K562 (cell line): ENCODE data around the gene SGMS1. TPM values are rescaled to one million over a fixed set of nuclear protein-coding genes. Genes with fewer than 3 reads are reported as not detected.

Experiments
- ATAC-seq: fragments of 200-7000 bp; cut with Tn5 transposase; 3 replicates; pipeline ENCODE4 v1.9.1; 2020; ENCODE audit warnings: moderate library complexity
- BruUV-seq: library from RNA; stranded (reverse); fragments of 400-500 nt; replicated peaks from 2 replicates; lab custom pipeline; 2021; lab: Mats Ljungman, UMichigan
- CTCF ChIA-PET: fragments of 300-600 bp; formaldehyde crosslinking; extraction: SDS; loops from one replicate; lab custom pipeline; 2021; ENCODE audit warnings: low intra/inter-chr PET ratio; lab: Yijun Ruan, JAX
- POLR2A ChIA-PET: fragments of 300-600, 350-650 bp; sonication (Branson Sonifier 250); formaldehyde crosslinking; extraction: SDS; loops from one replicate; lab custom pipeline; 2021; ENCODE audit warnings: antibody characterized with exemption, inconsistent platforms; lab: Yijun Ruan, JAX
- DNase-seq, 4 experiments: peaks; one replicate each; pipeline versions ENCODE4 v3.0.0 to v3.0.0-alpha.2; 2011 to 2018; ENCODE audit warnings: low spot score in 3 of 4, mixed read lengths in 3 of 4; ENCODE audit errors: extremely low read depth in 1 of 4
- FAIRE-seq: peaks from 2 replicates; lab custom pipeline; 2011; peaks lifted over from hg19 to GRCh38; lab: Jason Lieb, UNC
- H2AFZ ChIP-seq: 2 replicates; pipeline ENCODE4 v1.6.0; 2011; ENCODE audit warnings: low read depth, low read length, control low read depth, inconsistent platforms
- H3K27ac ChIP-seq: fragments of 200-600 bp; 3 replicates; pipeline ENCODE4 v1.8.0; 2011; ENCODE audit warnings: low read depth, mild to moderate bottlenecking, control low read depth, inconsistent platforms, low read length, moderate library complexity, mixed read lengths; ENCODE audit errors: extremely low read depth
- H3K27me3 ChIP-seq, 2 experiments: fragments of 300-600 bp in 1 of 2; 2 replicates in 1 of 2; 3 replicates in 1 of 2; pipeline versions ENCODE4 v1.6.0 to v1.8.0; 2011; ENCODE audit warnings: inconsistent platforms in 2 of 2, low read length in 2 of 2, mild to moderate bottlenecking in 1 of 2, mixed read lengths in 1 of 2, moderate library complexity in 1 of 2; ENCODE audit not compliant: control insufficient read depth in 2 of 2, insufficient read depth in 2 of 2
- H3K36me3 ChIP-seq: fragments of 300-600 bp; 3 replicates; pipeline ENCODE4 v1.8.0; 2011; ENCODE audit warnings: mild to moderate bottlenecking, low read length, inconsistent platforms; ENCODE audit not compliant: control insufficient read depth, insufficient read depth
- H3K4me1 ChIP-seq, 2 experiments: fragments of 200-600 bp in 1 of 2; replicated peaks in 1 of 2; 2 replicates in 1 of 2; 3 replicates in 1 of 2; pipeline versions ENCODE4 v1.5.1 to v1.8.0; 2011; ENCODE audit warnings: inconsistent platforms in 2 of 2, low read length in 2 of 2, mild to moderate bottlenecking in 1 of 2, mixed read lengths in 1 of 2, moderate library complexity in 1 of 2; ENCODE audit not compliant: control insufficient read depth in 2 of 2, insufficient read depth in 2 of 2
- H3K4me2 ChIP-seq: 2 replicates; pipeline ENCODE4 v1.6.1; 2011; ENCODE audit warnings: low read length, control low read depth, inconsistent platforms, mixed read lengths; ENCODE audit not compliant: insufficient read depth
- H3K4me3 ChIP-seq: fragments of 200-600 bp; sonication (generic), shearing (Covaris generic); 2 replicates; pipeline ENCODE4 v1.5.1; 2016; ENCODE audit warnings: control low read depth, inconsistent platforms
- H3K79me2 ChIP-seq: fragments of 200-600 bp; 3 replicates; pipeline ENCODE4 v1.8.0; 2011; ENCODE audit warnings: low read length, inconsistent platforms; ENCODE audit not compliant: control insufficient read depth, insufficient read depth
- H3K9ac ChIP-seq, 2 experiments: 2 replicates each; pipeline versions ENCODE4 v1.6.0 to v1.6.1; 2011; ENCODE audit warnings: low read depth in 2 of 2, low read length in 2 of 2, control low read depth in 1 of 2, inconsistent platforms in 1 of 2, mild to moderate bottlenecking in 1 of 2, mixed read lengths in 1 of 2; ENCODE audit not compliant: insufficient read depth in 1 of 2
- H3K9me1 ChIP-seq: one replicate; pipeline ENCODE4 v1.6.0; 2011; ENCODE audit warnings: inconsistent platforms, mild to moderate bottlenecking, low read length, moderate library complexity; ENCODE audit not compliant: control insufficient read depth, insufficient read depth
- H3K9me3 ChIP-seq: replicated peaks from 2 replicates; pipeline ENCODE4 v1.5.1; 2011; ENCODE audit warnings: low read depth, low read length, inconsistent platforms; ENCODE audit not compliant: control insufficient read depth, insufficient read depth
- H4K20me1 ChIP-seq: replicated peaks from 2 replicates; pipeline ENCODE4 v1.6.1; 2011; ENCODE audit warnings: low read length, inconsistent platforms, mixed read lengths; ENCODE audit not compliant: control insufficient read depth, insufficient read depth
- ATF6 ChIP-seq: sonication (generic); formaldehyde crosslinking; IDR thresholded peaks from 2 replicates; pipeline ENCODE4 v1.4.0; 2020; ENCODE audit warnings: mild to moderate bottlenecking, missing genetic modification reagents
- CC2D1A ChIP-seq: fragments of 450-650 bp; IDR thresholded peaks from 2 replicates; pipeline ENCODE4 v1.6.1; 2017; ENCODE audit warnings: mild to moderate bottlenecking
- CSDE1 ChIP-seq, 2 experiments: fragments of 450-650 bp; IDR thresholded peaks; 2 replicates each; pipeline ENCODE4 v1.6.1; 2016; ENCODE audit warnings: mild to moderate bottlenecking in 1 of 2
- E2F1 ChIP-seq: sonication (generic); formaldehyde crosslinking; IDR thresholded peaks from 2 replicates; pipeline ENCODE4 v1.8.1; 2023; ENCODE audit warnings: mild to moderate bottlenecking, missing genetic modification reagents, moderate library complexity
- MEF2A ChIP-seq: IDR thresholded peaks from 2 replicates; pipeline ENCODE4 v1.6.1; 2011; ENCODE audit warnings: low read depth, mild to moderate bottlenecking, low read length, moderate library complexity; ENCODE audit not compliant: control insufficient read depth
- SPI1 ChIP-seq: IDR thresholded peaks from 2 replicates; pipeline ENCODE4 v1.6.1; 2011; ENCODE audit warnings: low read depth, low read length, control low read depth, borderline replicate concordance
- SREBF2 ChIP-seq: sonication (generic); formaldehyde crosslinking; IDR thresholded peaks from 2 replicates; pipeline ENCODE4 v1.4.0; 2020; ENCODE audit warnings: mild to moderate bottlenecking, missing genetic modification reagents
- ZBTB9 ChIP-seq: fragments of 450-650 bp; formaldehyde crosslinking; IDR thresholded peaks from 2 replicates; pipeline ENCODE4 v1.4.0; 2020; ENCODE audit warnings: mild to moderate bottlenecking, moderate library complexity
- ZNF57 ChIP-seq: fragments of 450-650 bp; formaldehyde crosslinking; IDR thresholded peaks from 2 replicates; pipeline ENCODE4 v1.4.0; 2020; ENCODE audit warnings: mild to moderate bottlenecking, moderate library complexity
- WGBS: fragments of 100-300 bp; shearing (Covaris generic); methylation state at CpG from one replicate; pipeline ENCODE4 v1.1.6; 2016; ENCODE audit warnings: low coverage, mixed read lengths; ENCODE audit not compliant: insufficient coverage; ENCODE audit errors: missing lambda C conversion rate; 5-methylcytosine and 5-hydroxymethylcytosine counted together
- in situ Hi-C: fragments of 300-500 bp; cut with MboI; formaldehyde crosslinking; loops from 4 replicates; pipeline ENCODE4 v1.15.0; 2018; ENCODE audit warnings: inconsistent platforms, mixed read lengths
- intact Hi-C: fragments of 100-400 bp; cut with micrococcal nuclease; formaldehyde crosslinking; loops from 2 replicates; pipeline ENCODE4 v1.14.2; 2022
- polyA plus RNA-seq, 8 experiments: library from polyadenylated mRNA; depleted of rRNA in 4 of 8; stranded (reverse) in 5 of 8; unstranded in 3 of 8; fragments of >200 nt; fragmentation: Nextera tagmentation in 2 of 8; fragmentation: Illumina TruSeq in 1 of 8; extraction: Ambion mirVana in 2 of 8; extraction: Trizol in 1 of 8; gene quantifications; 2 replicates each; pipeline versions ENCODE4 v1.2.1 to v1.2.3, GENCODE V29; 2011 to 2014; ENCODE audit warnings: inconsistent platforms in 1 of 8, missing spikeins in 1 of 8
- total RNA-seq, 7 experiments: library from RNA; depleted of rRNA in 6 of 7; stranded (reverse); fragments of >200 nt in 6 of 7; fragmentation: Illumina TruSeq in 2 of 7; extraction: Trizol in 2 of 7; gene quantifications; 2 replicates each; pipeline versions ENCODE4 v1.2.1 to v1.2.3, GENCODE V29; 2011 to 2021; ENCODE audit warnings: low replicate concordance in 1 of 7

The SGMS1 gene
- total and polyA plus RNA-seq, 9 of the 15 experiments (the other 6 are each of a cell fraction or from before 2014, with no cell fraction given) = 22.6 to 232 (median 82.2) TPM

- intact Hi-C loops = loop anchor here (5.0 kb wide), 1 partner anchor 358 kb away; no protein-coding TSS in a partner anchor
- CTCF ChIA-PET = no interaction called here
- H3K79me2 ChIP-seq = peaks cover 3% of the 10 kb centered on the region; the same call in 1 of the 3 replicates
- H3K27ac ChIP-seq = no peak overlapping the region
- no peaks in the 10 kb centered on the region for H3K9me1 ChIP-seq
- H3K4me3 ChIP-seq = no peak overlapping the region
- H4K20me1 ChIP-seq = no peaks in the 10 kb centered on the region
- H3K4me1 ChIP-seq = peaks cover 10 to 19% of the 10 kb centered on the region in 2 experiments; a peak in 4 of 5 replicates
- DNase-seq (no peak), ATAC-seq (no peak), FAIRE-seq (no peak)
- no peaks in the 10 kb centered on the region for H3K9me3 ChIP-seq
- no peak overlapping the region; the same call in 1 of the 2 replicates for H2AFZ ChIP-seq
- TF ChIP-seq CSDE1 (IDR thresholded peaks at IDR 0.05) (no peak), ATF6 (CRISPR knock-in tag) (no peak), ZBTB9 (CRISPR knock-in tag) (no peak), CC2D1A (no peak), SREBF2 (CRISPR knock-in tag) (no peak), E2F1 (CRISPR knock-in tag) (no peak), MEF2A (no peak), ZNF57 (no peak), SPI1 (no peak)
- no peak overlapping the region for H3K4me2 ChIP-seq
- H3K36me3 ChIP-seq = no peaks in the 10 kb centered on the region
- POLR2A ChIA-PET = interaction anchor here (0.6 to 1.4 kb wide), 2 partner anchors 14 to 71 kb away, joined by 3 read pairs; no protein-coding TSS in a partner anchor
- WGBS = 30% methylated on average over 3 of the region's 3 CpGs
- no peaks in the 10 kb centered on the region for H3K27me3 ChIP-seq
- in situ Hi-C loops = no loop called here
- H3K9ac ChIP-seq = no peak overlapping the region
- BruUV-seq = no TSS peak
These were observed 26.7 kb upstream of the SGMS1 start for GRCh38 chr10:50650481-50650880.
